Upper lobe of left lung (tissue), 4 donors: Measurements from ENCODE around the gene NPHS1.

Experiments used
- CTCF ChIP-seq, 6 experiments: fragments of 450-650 bp in 4 of 6; fragments of 200-600 bp in 2 of 6; sonication (generic) in 2 of 6; IDR thresholded peaks; one replicate each; pipeline ENCODE4 v1.5.1; 2016 to 2019; ENCODE audit warnings: antibody characterized with exemption in 6 of 6
- EP300 ChIP-seq, 4 donors: sonication (generic); formaldehyde crosslinking; IDR thresholded peaks; one replicate each; pipeline ENCODE4 v1.5.1; 2017; ENCODE audit warnings: antibody characterized with exemption in 4 of 4, control low read depth in 2 of 4
- POLR2A ChIP-seq, 4 donors: fragments of 450-650 bp; IDR thresholded peaks; one replicate each; pipeline ENCODE4 v1.5.1; 2016 to 2017; ENCODE audit warnings: antibody characterized with exemption in 4 of 4, mild to moderate bottlenecking in 2 of 4
- POLR2AphosphoS5 ChIP-seq, 2 donors: sonication (generic); formaldehyde crosslinking; IDR thresholded peaks; one replicate each; pipeline ENCODE4 v1.5.1; 2017; ENCODE audit warnings: antibody characterized with exemption in 2 of 2

GRCh38 chr19:35842666-35843272 lies 9.5 kb downstream of the NPHS1 start:
- TF ChIP-seq CTCF (IDR thresholded peaks at IDR 0.05), result no peak
- TF ChIP-seq POLR2A (IDR thresholded peaks at IDR 0.05), result no peak
- TF ChIP-seq EP300 (IDR thresholded peaks at IDR 0.05), result no peak
- TF ChIP-seq POLR2AphosphoS5 (IDR thresholded peaks at IDR 0.05), result no peak
